Upper lobe of left lung (tissue), 4 donors: ENCODE results near the gene ALDH3A2.

Experiments used
- CTCF ChIP-seq, 6 experiments: fragments of 450-650 bp in 4 of 6; fragments of 200-600 bp in 2 of 6; sonication (generic) in 2 of 6; IDR thresholded peaks; one replicate each; pipeline ENCODE4 v1.5.1; 2016 to 2019; ENCODE audit warnings: antibody characterized with exemption in 6 of 6
- EP300 ChIP-seq, 4 donors: sonication (generic); formaldehyde crosslinking; IDR thresholded peaks; one replicate each; pipeline ENCODE4 v1.5.1; 2017; ENCODE audit warnings: antibody characterized with exemption in 4 of 4, control low read depth in 2 of 4
- POLR2A ChIP-seq, 4 donors: fragments of 450-650 bp; IDR thresholded peaks; one replicate each; pipeline ENCODE4 v1.5.1; 2016 to 2017; ENCODE audit warnings: antibody characterized with exemption in 4 of 4, mild to moderate bottlenecking in 2 of 4
- POLR2AphosphoS5 ChIP-seq, 2 donors: sonication (generic); formaldehyde crosslinking; IDR thresholded peaks; one replicate each; pipeline ENCODE4 v1.5.1; 2017; ENCODE audit warnings: antibody characterized with exemption in 2 of 2

DNA sequence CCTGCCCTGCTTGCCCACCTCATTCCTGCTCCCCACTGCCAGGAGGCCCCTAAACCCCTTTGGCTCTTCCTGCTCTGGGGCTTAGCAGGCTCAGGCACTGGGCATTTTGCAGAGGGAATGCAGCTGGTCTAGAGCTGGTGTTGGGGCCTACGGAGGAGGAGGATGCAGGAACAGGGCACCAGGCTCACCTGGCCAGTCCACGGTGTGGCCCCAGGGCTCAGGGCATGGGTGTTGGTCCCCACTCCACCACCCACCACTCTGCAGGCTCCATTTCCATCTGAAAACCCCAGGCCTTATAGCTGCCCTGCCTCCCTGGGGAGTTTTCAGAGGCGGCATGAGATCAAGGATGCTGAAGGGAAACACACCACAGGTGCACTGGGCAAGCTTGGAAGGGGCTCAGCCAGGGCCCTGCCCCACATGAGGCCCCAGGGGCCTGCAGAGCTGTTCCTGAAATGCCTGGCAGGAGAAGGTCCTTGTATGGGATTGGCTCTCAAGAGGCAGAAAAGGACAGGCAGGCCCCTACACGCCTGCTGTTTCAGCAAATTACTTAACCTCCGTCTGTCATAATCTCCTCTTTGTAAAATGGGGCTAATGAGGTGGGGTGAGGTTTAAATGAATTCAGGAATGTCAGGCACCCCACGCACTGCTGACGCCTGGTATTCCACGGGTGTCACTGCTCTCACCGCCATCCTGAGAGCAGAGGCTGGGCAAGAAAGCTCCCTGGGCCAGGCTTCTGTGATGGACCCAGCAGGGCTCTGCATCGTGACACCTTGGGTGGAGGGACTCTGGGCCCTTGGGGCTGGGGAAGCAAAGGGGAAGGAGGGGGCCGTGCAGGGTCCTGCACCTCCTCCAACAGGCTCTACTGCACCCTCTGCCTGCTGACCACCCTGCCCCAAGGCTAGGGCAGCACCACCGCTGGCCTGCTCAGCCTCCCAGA lies 58.5 kb downstream of the ALDH3A2 start:
- TF ChIP-seq CTCF (IDR thresholded peaks at IDR 0.05): no peak
- TF ChIP-seq POLR2A (IDR thresholded peaks at IDR 0.05): no peak
- no peak for TF ChIP-seq POLR2AphosphoS5 (IDR thresholded peaks at IDR 0.05)
- TF ChIP-seq EP300 (IDR thresholded peaks at IDR 0.05): no peak
